Hepatocyte (in vitro differentiated cells): Measurements from ENCODE around the gene INTS11.

Source experiments
- CTCF ChIP-seq: fragments of 200-600 bp; sonication (generic); IDR thresholded peaks from 2 replicates; pipeline ENCODE4 v1.5.1; 2016; ENCODE audit warnings: antibody characterized with exemption, mild to moderate bottlenecking; ENCODE audit not compliant: poor library complexity
- EZH2 ChIP-seq: fragments of 200-600 bp; sonication (generic); IDR thresholded peaks from 2 replicates; pipeline ENCODE4 v1.6.1; 2016; ENCODE audit warnings: antibody characterized with exemption, mild to moderate bottlenecking, borderline replicate concordance
- EZH2phosphoT487 ChIP-seq: fragments of 200-600 bp; sonication (generic); IDR thresholded peaks from one replicate; pipeline ENCODE4 v1.6.1; 2018; ENCODE audit warnings: antibody characterized with exemption, mild to moderate bottlenecking, low read depth, moderate library complexity; ENCODE audit not compliant: unreplicated experiment, severe bottlenecking

GRCh38 chr1:1296070-1297061 lies 28.1 kb downstream of the INTS11 start:
- TF ChIP-seq CTCF (no peak), EZH2 (no peak), EZH2phosphoT487 (no peak)
